Midbrain (tissue), 1 donor: ENCODE measurements around the gene GPR15.
A peak's percentile ranks its signal among the peaks of the same experiment; 100 is the strongest.

ENCODE experiments used
- DNase-seq: peaks from one replicate; lab custom pipeline; 2025; lab: John Stamatoyannopoulos, UW

The GPR15 gene

DNA sequence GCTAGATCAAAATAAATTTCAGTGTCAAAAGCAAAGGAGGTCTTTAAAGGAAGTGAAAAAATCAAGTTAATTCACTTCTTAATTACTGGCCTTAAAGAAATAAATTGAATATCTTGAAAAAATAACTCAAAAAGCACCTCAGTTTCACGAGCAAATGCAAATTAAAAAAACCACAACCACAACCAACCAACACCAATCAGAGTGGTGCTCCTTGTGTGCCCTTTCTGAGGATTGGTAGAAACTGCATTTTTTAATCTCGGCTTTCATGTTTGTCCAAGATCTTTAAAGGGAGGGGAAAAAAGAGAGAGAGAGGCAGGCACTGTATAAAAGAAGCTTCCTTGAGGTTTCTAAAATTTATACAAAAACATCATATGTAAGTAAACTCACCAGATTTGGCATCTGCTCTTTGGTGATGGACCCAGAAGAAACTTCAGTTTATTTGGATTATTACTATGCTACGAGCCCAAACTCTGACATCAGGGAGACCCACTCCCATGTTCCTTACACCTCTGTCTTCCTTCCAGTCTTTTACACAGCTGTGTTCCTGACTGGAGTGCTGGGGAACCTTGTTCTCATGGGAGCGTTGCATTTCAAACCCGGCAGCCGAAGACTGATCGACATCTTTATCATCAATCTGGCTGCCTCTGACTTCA lies at the start of gene GPR15:
GPR15 (plus strand) TSS at position 357 of the 653 bp plus-strand sequence; CDS start at position 413, 56 bp downstream.
- DNase-seq = no peak

DNA sequence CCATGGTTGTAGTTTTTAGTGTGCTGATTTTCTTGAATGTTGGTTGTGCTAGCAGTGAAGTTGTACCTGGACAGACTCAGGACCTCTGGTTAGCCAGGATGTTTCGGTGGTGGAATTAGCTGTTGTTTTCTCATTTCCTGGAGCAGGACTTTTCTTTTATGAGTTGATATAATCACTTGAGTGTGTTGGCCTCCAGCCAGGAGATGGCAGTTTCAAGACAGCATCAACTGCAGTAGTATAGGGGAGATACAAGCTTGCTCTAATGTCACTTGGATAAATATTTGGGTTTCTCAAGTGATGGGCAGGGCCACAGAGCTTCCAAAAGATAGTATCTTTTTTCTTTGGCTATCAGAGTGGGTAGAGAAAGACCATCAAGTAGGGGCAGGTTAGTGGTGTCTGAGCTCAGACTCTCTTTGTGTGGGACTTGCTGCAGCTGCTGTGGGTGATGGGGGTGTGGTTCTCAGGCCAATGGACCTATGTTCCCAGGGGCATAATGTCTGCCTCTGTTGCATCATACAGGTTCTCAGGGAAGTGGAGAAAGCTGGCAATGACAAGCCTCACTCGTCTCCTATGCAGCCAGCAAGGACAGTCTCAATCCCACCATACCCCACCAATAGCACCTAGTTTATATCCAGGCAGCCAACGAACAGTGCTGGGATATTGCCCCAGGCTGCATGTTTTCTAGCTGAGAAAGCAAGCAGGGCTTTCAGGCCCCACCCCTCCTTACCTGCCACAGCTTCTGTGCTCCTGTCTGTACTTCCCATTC lies 48.9 kb upstream of the GPR15 start:
- no peak for DNase-seq

- DNase-seq = no peak
Measured at GRCh38 chr3:98483626-98484025, 48.2 kb upstream of the GPR15 start.

DNA sequence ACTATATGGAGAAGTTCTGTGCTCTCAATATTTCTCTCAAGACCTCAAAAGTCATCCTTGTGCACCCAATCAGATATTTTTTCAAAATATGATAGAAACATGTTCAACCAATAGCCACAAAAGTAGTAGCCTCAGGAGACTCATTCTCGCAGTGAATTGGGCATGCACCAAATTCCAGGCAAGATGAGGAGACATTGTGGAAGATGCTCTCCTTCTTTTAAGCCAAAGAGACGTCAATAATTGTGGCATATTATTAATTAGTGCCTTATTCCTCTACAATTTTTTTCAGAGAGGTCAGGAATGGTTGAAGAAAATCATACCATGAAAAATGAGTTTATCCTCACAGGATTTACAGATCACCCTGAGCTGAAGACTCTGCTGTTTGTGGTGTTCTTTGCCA lies 34.4 kb upstream of the GPR15 start, which contains the start of gene OR5K2:
OR5K2 (plus strand) TSS at position 301 of the 400 bp plus-strand sequence; CDS start at position 301, 0 bp downstream.
- no peak for DNase-seq

- DNase-seq = no peak
Measured at GRCh38 chr3:98500019-98500418, 31.8 kb upstream of the GPR15 start.

DNA sequence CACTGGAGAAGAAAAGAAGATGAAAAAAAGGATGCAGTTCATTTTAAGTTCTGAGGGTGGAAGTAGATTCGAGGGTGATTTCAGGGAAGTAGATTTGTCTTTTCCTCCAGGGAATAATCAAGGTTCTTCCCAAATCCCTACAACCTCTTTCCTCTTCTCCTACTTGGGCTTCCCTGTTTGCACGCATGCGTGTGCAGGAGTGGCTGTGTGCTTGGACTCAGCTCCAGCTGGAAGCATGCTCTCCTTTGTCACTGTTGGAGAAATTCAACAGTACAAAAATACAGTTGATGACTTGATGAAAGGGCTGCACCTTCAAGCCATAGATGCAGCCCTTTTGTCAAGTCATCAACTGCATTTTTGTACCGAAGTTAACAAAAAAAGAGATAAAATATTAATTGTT lies 30.5 kb upstream of the GPR15 start:
- peak; percentile 31 for DNase-seq

DNA sequence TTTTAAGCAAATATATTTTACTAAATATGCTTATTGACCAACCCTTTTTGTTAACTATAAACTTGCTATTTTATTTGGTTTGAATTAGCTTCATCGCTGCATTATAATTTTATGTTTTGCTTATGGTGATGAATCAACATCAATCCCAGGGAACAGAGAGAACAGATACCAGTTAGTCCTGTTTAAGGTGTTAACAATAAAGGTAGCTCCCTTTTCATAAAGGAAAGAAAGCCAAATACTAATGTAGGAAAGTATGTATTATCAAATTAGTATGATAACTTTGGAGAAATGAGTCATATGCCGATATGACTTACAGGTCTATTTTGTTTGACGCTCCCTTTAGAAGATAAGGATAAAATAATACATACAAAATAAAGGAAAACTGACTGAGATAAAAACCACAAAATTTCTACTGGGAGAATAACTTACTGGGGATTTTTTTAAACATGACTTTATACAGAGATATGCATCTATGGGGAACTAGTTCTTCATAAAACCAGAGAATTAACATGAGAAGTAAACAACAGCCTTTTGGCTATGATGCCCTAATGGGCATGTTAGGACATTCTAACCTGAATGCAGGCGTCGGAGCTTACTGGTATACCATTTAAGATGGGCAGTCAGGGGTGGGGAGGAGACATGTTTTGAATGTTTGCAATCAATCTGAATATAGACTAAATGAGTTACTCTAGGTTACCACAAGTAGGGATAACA lies 29.8 kb upstream of the GPR15 start:
- no peak for DNase-seq

DNA sequence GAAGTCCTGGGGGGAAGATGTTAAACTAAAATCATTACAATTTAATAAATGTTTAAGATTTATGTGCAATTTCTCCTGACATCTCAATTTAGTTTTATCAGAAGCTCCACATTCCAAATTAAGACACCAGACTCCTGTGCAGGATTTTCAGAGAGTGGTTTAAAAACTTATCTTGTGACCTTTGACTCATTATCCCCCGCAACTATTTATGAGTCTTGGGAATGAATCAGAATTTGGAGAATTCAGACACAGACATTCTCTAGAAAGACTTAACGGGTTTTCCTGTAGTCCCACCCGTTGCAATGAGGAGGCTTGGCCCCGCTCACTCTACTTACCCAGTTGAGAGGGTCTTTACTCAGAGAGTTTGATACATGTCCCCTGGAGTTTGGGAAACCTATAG lies 27.2 kb upstream of the GPR15 start:
- DNase-seq = no peak

- no peak for DNase-seq
Measured at GRCh38 chr3:98508582-98508981, 23.2 kb upstream of the GPR15 start.

DNA sequence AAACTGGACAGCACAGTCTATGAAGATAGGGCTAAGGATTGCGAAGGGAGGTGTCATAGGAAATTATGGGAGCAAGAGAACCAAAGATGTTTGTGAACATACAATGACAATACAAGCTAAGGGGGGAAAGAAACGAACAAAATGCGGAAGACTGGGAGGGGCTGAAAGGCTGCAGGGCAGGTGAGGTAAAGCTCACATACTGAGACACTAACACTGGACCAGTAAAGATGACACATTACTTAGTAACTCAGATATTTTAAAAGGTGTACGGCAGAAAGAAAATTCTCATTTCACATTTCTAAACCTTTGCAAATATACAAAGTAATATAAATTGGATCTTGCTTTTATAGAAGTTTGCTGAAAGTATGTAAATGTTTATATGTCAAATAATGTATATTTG lies 19.2 kb upstream of the GPR15 start:
- DNase-seq = no peak

- no peak for DNase-seq
Measured at GRCh38 chr3:98513091-98513511, 18.7 kb upstream of the GPR15 start.

GRCh38 chr3:98513736-98514135 lies 18.0 kb upstream of the GPR15 start:
- no peak for DNase-seq

GRCh38 chr3:98514948-98515347 lies 16.8 kb upstream of the GPR15 start:
- no peak for DNase-seq

- DNase-seq = peak; percentile 88
Measured at GRCh38 chr3:98518816-98519215, 13.0 kb upstream of the GPR15 start.

DNA sequence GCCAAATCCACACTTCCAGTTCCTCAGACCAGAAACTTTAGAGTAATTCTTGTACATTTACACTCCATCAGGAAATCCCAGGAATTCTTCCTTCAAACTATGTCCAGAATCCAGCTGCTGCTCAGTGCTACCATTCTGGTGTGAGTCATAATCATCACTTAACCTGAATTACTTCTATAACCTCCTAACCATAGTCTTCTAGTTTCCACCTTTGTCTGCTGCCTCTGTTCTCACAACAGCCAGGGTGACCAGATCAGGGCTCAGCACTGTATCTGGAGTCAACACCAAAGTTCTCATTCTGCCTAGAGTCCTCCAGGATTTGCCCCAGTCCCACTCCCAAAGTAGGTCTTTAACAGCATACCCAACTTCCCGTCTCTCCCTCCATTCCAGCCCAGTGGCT lies 12.4 kb upstream of the GPR15 start:
- DNase-seq = peak; percentile 72

- peak; percentile 59 for DNase-seq
Measured at GRCh38 chr3:98521897-98522543, 9.8 kb upstream of the GPR15 start.

GRCh38 chr3:98522544-98523281 lies 9.1 kb upstream of the GPR15 start, which contains the start of gene CLDND1:
CLDND1 (minus strand) TSS chr3:98522902; CDS start chr3:98521424, 1,478 bp downstream.
- peak; percentile 98 for DNase-seq

DNA sequence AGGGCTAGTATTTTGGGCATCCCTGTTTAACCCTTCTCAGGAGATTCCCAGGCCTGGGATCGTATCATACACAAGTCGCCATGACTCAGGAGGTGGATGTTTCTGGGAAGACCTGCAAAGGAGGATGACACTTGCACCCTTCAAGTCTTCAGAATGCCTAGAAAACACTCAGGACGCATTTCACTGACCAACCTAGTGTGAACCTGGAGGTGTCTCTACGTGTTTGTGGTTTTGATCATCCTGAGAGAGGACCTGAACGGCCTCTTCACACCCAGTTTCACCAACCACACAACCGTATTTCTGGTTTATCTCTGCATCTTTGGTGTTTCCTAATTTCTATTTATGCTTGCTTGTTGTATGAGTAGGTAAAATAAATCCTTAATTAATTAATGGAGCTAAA lies 6.3 kb upstream of the GPR15 start:
- DNase-seq = no peak

- no peak for DNase-seq
Measured at GRCh38 chr3:98528474-98529346, 3.1 kb upstream of the GPR15 start.

DNA sequence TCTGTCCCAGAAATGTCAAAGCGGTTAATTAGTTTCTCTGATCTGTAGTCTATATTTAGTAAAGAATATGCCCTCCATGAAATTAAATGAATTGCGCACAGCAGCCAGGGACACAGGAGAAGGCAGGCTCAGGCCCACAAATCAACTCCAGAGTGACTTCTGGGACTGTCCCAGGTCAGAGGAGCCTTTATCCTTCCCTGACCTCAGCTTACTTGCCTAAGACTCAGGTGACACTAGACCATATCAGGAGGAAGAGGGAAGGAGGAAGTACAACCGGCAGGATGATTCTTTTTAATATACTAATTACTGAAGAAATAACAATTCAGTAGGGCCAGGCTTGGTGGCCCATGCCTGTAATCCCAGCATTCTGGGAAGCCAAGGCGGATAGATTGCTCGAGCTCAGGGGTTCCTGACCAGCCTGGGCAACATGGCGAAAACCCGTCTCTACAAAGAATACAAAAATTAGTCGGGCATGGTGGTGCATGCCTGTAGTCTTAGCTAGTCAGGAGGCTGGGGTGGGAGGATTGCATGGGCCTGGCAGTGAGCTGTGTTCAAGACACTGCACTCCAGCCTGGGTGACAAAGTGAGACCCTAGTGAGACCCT lies 1.8 kb upstream of the GPR15 start:
- DNase-seq = no peak
